ENCODE data around the gene POMT2. TPM values are rescaled to one million over a fixed set of nuclear protein-coding genes. Genes with fewer than 3 reads are reported as not detected.
A peak's percentile ranks its signal among the peaks of the same experiment; 100 is the strongest.

Gene POMT2
- total RNA-seq (10 to 100 TPM; 15.2 to 21.9 (median 17.9) TPM), polyA plus RNA-seq (8.3 TPM)
- long read RNA-seq, donor 1, full-length matches to known transcripts = 10 of 13 reads
- long read RNA-seq, donor 1, partial matches to known transcripts = 3 of 13 reads
- long read RNA-seq, donor 1, other reads (novel, unspliced or antisense) = 0 of 13 reads
- long read RNA-seq, donor 2, full-length matches to known transcripts = 14 of 18 reads
- long read RNA-seq, donor 2, partial matches to known transcripts = 1 of 18 reads
- long read RNA-seq, donor 2, other reads (novel, unspliced or antisense) = 3 of 18 reads
- long read RNA-seq, donor 3, full-length matches to known transcripts = 3 of 22 reads
- long read RNA-seq, donor 3, partial matches to known transcripts = 8 of 22 reads
- long read RNA-seq, donor 3, other reads (novel, unspliced or antisense) = 11 of 22 reads
- long read RNA-seq, donor 4, full-length matches to known transcripts = 3 of 6 reads
- long read RNA-seq, donor 4, partial matches to known transcripts = 0 of 6 reads
- long read RNA-seq, donor 4, other reads (novel, unspliced or antisense) = 3 of 6 reads

GRCh38 chr14:77320238-77320935, at the start of gene POMT2:
Gene POMT2, minus strand, starts transcription at chr14:77320883. Its CDS starts 202 bp downstream, at chr14:77320681.
- Histone ChIP-seq H3K4me1 (ENCODE audit: control insufficient read depth, insufficient read depth, low read length) (peaks cover 6% of the 10 kb centered on the region), H3K4me3 (ENCODE audit: low read length) (peak within 1 kb of the TSS; percentile 78), H3K27me3 (ENCODE audit: control insufficient read depth, insufficient read depth) (no peaks in the 10 kb centered on the region), H3K27ac (ENCODE audit: low read length) (peak within 1 kb of the TSS; percentile 85), H3K9me3 (ENCODE audit: control insufficient read depth, low read length) (no peaks in the 10 kb centered on the region)
- WGBS = under 1% methylated on average over 69 of the region's 69 CpGs
- intact Hi-C loops (cut with DNase I) = loop anchor here in 1 of 4 donors (5.0 kb wide), 1 partner anchor 137 kb away; the partner anchor contains the start of genes AHSA1 and VIPAS39
- DNase-seq (peak; percentile 95 to 98 (median 97)), ATAC-seq (peak; percentile 88 to 89)

- WGBS = 46% methylated on average over 1 of the region's 1 CpG
- intact Hi-C loops (cut with DNase I) = no loop called here
These were observed 48.6 kb upstream of the POMT2 start for GRCh38 chr14:77369285-77369684.

GRCh38 chr14:77364146-77364545, 43.5 kb upstream of the POMT2 start:
- ATAC-seq (no peak), DNase-seq (no peak)
- H3K4me1 ChIP-seq (ENCODE audit: control insufficient read depth, insufficient read depth, low read length) = no peaks in the 10 kb centered on the region
- WGBS = 89% methylated on average over 3 of the region's 3 CpGs
- no peak overlapping the region for H3K27ac ChIP-seq (ENCODE audit: low read length)
- intact Hi-C loops (cut with DNase I) = no loop called here
- H3K4me3 ChIP-seq (ENCODE audit: low read length) = no peak overlapping the region
- no peaks in the 10 kb centered on the region for H3K27me3 ChIP-seq (ENCODE audit: control insufficient read depth, insufficient read depth)
- H3K9me3 ChIP-seq (ENCODE audit: control insufficient read depth, low read length) = no peaks in the 10 kb centered on the region

More at GRCh38 chr14:77369285-77369684, 48.6 kb upstream of the POMT2 start:
- no peaks in the 10 kb centered on the region for H3K9me3 ChIP-seq (ENCODE audit: control insufficient read depth, low read length)
- H3K4me1 ChIP-seq (ENCODE audit: control insufficient read depth, insufficient read depth, low read length) = no peaks in the 10 kb centered on the region
- H3K4me3 ChIP-seq (ENCODE audit: low read length) = no peak overlapping the region
- DNase-seq (no peak), ATAC-seq (no peak)
- no peaks in the 10 kb centered on the region for H3K27me3 ChIP-seq (ENCODE audit: control insufficient read depth, insufficient read depth)
- H3K27ac ChIP-seq (ENCODE audit: low read length) = no peak overlapping the region

- intact Hi-C loops (cut with DNase I) = no loop called here
- 97% methylated on average over 1 of the region's 1 CpG for WGBS
These were observed 38.9 kb upstream of the POMT2 start for GRCh38 chr14:77359626-77360025.

GRCh38 chr14:77356899-77357298, 36.2 kb upstream of the POMT2 start:
- intact Hi-C loops (cut with DNase I) = no loop called here
- WGBS = 91% methylated on average over 4 of the region's 4 CpGs

More at GRCh38 chr14:77359626-77360025, 38.9 kb upstream of the POMT2 start:
- H3K4me1 ChIP-seq (ENCODE audit: control insufficient read depth, insufficient read depth, low read length) = no peaks in the 10 kb centered on the region
- H3K27me3 ChIP-seq (ENCODE audit: control insufficient read depth, insufficient read depth) = no peaks in the 10 kb centered on the region
- no peak for DNase-seq
- H3K27ac ChIP-seq (ENCODE audit: low read length) = no peak overlapping the region
- H3K9me3 ChIP-seq (ENCODE audit: control insufficient read depth, low read length) = no peaks in the 10 kb centered on the region
- no peak overlapping the region for H3K4me3 ChIP-seq (ENCODE audit: low read length)
- ATAC-seq = no peak

GRCh38 chr14:77355811-77356210, 35.1 kb upstream of the POMT2 start:
- no peak for ATAC-seq
- DNase-seq = no peak
- H3K27ac ChIP-seq (ENCODE audit: low read length) = no peak overlapping the region
- no peaks in the 10 kb centered on the region for H3K4me1 ChIP-seq (ENCODE audit: control insufficient read depth, insufficient read depth, low read length)
- H3K4me3 ChIP-seq (ENCODE audit: low read length) = no peak overlapping the region
- intact Hi-C loops (cut with DNase I) = no loop called here
- 94% methylated on average over 4 of the region's 4 CpGs for WGBS
- no peaks in the 10 kb centered on the region for H3K9me3 ChIP-seq (ENCODE audit: control insufficient read depth, low read length)
- no peaks in the 10 kb centered on the region for H3K27me3 ChIP-seq (ENCODE audit: control insufficient read depth, insufficient read depth)

More at GRCh38 chr14:77356899-77357298, 36.2 kb upstream of the POMT2 start:
- ATAC-seq = no peak
- DNase-seq = no peak
- H3K27ac ChIP-seq (ENCODE audit: low read length) = no peak overlapping the region
- no peaks in the 10 kb centered on the region for H3K4me1 ChIP-seq (ENCODE audit: control insufficient read depth, insufficient read depth, low read length)
- no peaks in the 10 kb centered on the region for H3K9me3 ChIP-seq (ENCODE audit: control insufficient read depth, low read length)
- H3K27me3 ChIP-seq (ENCODE audit: control insufficient read depth, insufficient read depth) = no peaks in the 10 kb centered on the region
- no peak overlapping the region for H3K4me3 ChIP-seq (ENCODE audit: low read length)

GRCh38 chr14:77353469-77354141, 32.9 kb upstream of the POMT2 start:
- no peaks in the 10 kb centered on the region for H3K4me1 ChIP-seq (ENCODE audit: control insufficient read depth, insufficient read depth, low read length)
- no peaks in the 10 kb centered on the region for H3K27me3 ChIP-seq (ENCODE audit: control insufficient read depth, insufficient read depth)
- H3K4me3 ChIP-seq (ENCODE audit: low read length) = no peak overlapping the region
- DNase-seq = no peak
- WGBS = 91% methylated on average over 5 of the region's 5 CpGs
- no peaks in the 10 kb centered on the region for H3K9me3 ChIP-seq (ENCODE audit: control insufficient read depth, low read length)
- no peak overlapping the region for H3K27ac ChIP-seq (ENCODE audit: low read length)
- ATAC-seq = no peak
- intact Hi-C loops (cut with DNase I) = no loop called here

- DNase-seq = no peak
- H3K4me3 ChIP-seq (ENCODE audit: low read length) = no peak overlapping the region
- no peaks in the 10 kb centered on the region for H3K9me3 ChIP-seq (ENCODE audit: control insufficient read depth, low read length)
- no peak overlapping the region for H3K27ac ChIP-seq (ENCODE audit: low read length)
- H3K4me1 ChIP-seq (ENCODE audit: control insufficient read depth, insufficient read depth, low read length) = no peaks in the 10 kb centered on the region
- 69% methylated on average over 3 of the region's 3 CpGs for WGBS
- H3K27me3 ChIP-seq (ENCODE audit: control insufficient read depth, insufficient read depth) = no peaks in the 10 kb centered on the region
- no peak for ATAC-seq
- intact Hi-C loops (cut with DNase I) = no loop called here
These were observed 27.1 kb upstream of the POMT2 start for GRCh38 chr14:77347751-77348150.

GRCh38 chr14:77346495-77346894, 25.8 kb upstream of the POMT2 start:
- no peak for ATAC-seq
- Histone ChIP-seq H3K4me1 (ENCODE audit: control insufficient read depth, insufficient read depth, low read length) (no peaks in the 10 kb centered on the region), H3K4me3 (ENCODE audit: low read length) (no peak overlapping the region), H3K27ac (ENCODE audit: low read length) (no peak overlapping the region), H3K9me3 (ENCODE audit: control insufficient read depth, low read length) (no peaks in the 10 kb centered on the region), H3K27me3 (ENCODE audit: control insufficient read depth, insufficient read depth) (no peaks in the 10 kb centered on the region)
- no peak for DNase-seq
- 93% methylated on average over 2 of the region's 2 CpGs for WGBS
- intact Hi-C loops (cut with DNase I) = no loop called here

GRCh38 chr14:77344377-77344996, 23.8 kb upstream of the POMT2 start:
- H3K4me1 ChIP-seq (ENCODE audit: control insufficient read depth, insufficient read depth, low read length) = no peaks in the 10 kb centered on the region
- no peak for DNase-seq
- no peaks in the 10 kb centered on the region for H3K27me3 ChIP-seq (ENCODE audit: control insufficient read depth, insufficient read depth)
- no peak for ATAC-seq
- no peaks in the 10 kb centered on the region for H3K9me3 ChIP-seq (ENCODE audit: control insufficient read depth, low read length)
- 91% methylated on average over 3 of the region's 3 CpGs for WGBS
- intact Hi-C loops (cut with DNase I) = no loop called here
- no peak overlapping the region for H3K4me3 ChIP-seq (ENCODE audit: low read length)
- H3K27ac ChIP-seq (ENCODE audit: low read length) = no peak overlapping the region

Measured in right cardiac atrium (tissue), 5 donors.